Brain pericyte (primary cell): Measurements from ENCODE around the gene MEAK7.

ENCODE experiments used
- DNase-seq: peaks from one replicate; pipeline ENCODE4 v3.0.0-alpha.2; 2012; ENCODE audit warnings: low read depth, low spot score

The MEAK7 gene

GRCh38 chr16:84504420-84505248 is at the start of gene MEAK7:
Gene MEAK7, minus strand, starts transcription at chr16:84504659. Its CDS starts 6,573 bp downstream, at chr16:84498086.
- peak; percentile 95 for DNase-seq

- no peak for DNase-seq
These were observed 49.5 kb upstream of the MEAK7 start for GRCh38 chr16:84553873-84554399.

- DNase-seq: no peak
These were observed 47.7 kb upstream of the MEAK7 start for GRCh38 chr16:84552135-84552534.

GRCh38 chr16:84550096-84550495 is 45.6 kb upstream of the MEAK7 start:
- no peak for DNase-seq

GRCh38 chr16:84548971-84549844 is 44.7 kb upstream of the MEAK7 start:
- no peak for DNase-seq

- no peak for DNase-seq
These were observed 44.0 kb upstream of the MEAK7 start for GRCh38 chr16:84548508-84548907.

GRCh38 chr16:84547546-84548061 is 43.1 kb upstream of the MEAK7 start:
- DNase-seq: no peak

GRCh38 chr16:84546669-84547545 is 42.4 kb upstream of the MEAK7 start:
- no peak for DNase-seq

- no peak for DNase-seq
These were observed 40.8 kb upstream of the MEAK7 start for GRCh38 chr16:84545114-84545737.

- no peak for DNase-seq
These were observed 39.7 kb upstream of the MEAK7 start for GRCh38 chr16:84544031-84544773.

GRCh38 chr16:84543253-84543652 is 38.8 kb upstream of the MEAK7 start:
- no peak for DNase-seq

GRCh38 chr16:84541999-84542817 is 37.7 kb upstream of the MEAK7 start:
- no peak for DNase-seq

- no peak for DNase-seq
These were observed 35.7 kb upstream of the MEAK7 start for GRCh38 chr16:84540194-84540593.

- no peak for DNase-seq
These were observed 33.9 kb upstream of the MEAK7 start for GRCh38 chr16:84538222-84538840.

GRCh38 chr16:84537491-84538151 is 33.2 kb upstream of the MEAK7 start:
- no peak for DNase-seq

GRCh38 chr16:84535851-84536250 is 31.4 kb upstream of the MEAK7 start:
- DNase-seq: no peak

- DNase-seq: no peak
These were observed 30.9 kb upstream of the MEAK7 start for GRCh38 chr16:84535408-84535807.

- no peak for DNase-seq
These were observed 30.4 kb upstream of the MEAK7 start for GRCh38 chr16:84534815-84535214.
